GM19043 (cell line): ENCODE measurements around the gene KRT86.

ENCODE experiments used
- ATAC-seq: cut with Tn5 transposase; IDR thresholded peaks from one replicate; pipeline ENCODE4 v1.9.1; 2021; ENCODE audit warnings: low read depth; ENCODE audit not compliant: unreplicated experiment

KRT86 gene

DNA sequence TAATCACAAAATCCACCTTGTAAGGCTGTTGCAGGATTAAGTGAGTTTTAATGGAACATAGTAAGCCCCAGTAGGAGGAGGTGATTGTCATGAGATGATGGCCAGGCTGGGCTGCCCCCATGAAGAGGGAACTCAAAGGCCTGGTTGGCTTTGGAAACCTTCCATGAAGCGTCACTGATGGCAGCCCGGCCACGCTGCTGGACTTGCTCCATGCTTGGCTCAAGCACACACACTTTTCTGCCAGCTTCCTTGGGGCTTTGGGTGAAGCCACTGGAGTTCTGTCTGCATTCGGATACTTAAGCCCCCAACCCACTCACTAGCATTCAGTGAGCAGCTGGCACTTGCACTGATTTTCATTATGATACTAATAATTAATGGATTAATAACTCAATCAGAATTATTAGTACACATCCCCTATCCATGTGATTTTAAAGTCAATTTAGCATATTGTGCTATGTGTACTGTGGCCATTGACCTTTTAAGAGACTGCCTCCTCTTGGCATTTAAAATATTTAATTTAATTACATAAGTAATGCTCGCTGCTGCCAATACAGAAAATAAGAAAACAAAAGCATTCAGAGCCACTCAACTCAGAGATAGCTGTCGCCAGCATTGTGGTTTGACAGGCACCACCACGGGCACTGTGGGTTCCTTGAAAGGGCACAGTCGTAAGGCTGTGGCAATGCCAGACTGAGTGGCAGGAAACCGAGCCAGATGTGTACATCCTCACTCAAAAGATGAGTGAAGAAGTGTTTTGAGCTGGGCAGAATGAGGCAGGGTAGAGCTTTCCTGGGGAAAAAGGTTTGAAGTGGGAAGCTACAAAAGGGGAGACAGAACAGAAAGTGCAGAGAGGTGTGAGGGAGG, 77.0 kb downstream of the KRT86 start:
- ATAC-seq = no peak

GRCh38 chr12:52352951-52353350, 78.5 kb downstream of the KRT86 start:
- ATAC-seq = no peak

- no peak for ATAC-seq
These were observed 79.3 kb downstream of the KRT86 start for GRCh38 chr12:52353766-52354165.

- no peak for ATAC-seq
These were observed 79.8 kb downstream of the KRT86 start for GRCh38 chr12:52354200-52354599.

DNA sequence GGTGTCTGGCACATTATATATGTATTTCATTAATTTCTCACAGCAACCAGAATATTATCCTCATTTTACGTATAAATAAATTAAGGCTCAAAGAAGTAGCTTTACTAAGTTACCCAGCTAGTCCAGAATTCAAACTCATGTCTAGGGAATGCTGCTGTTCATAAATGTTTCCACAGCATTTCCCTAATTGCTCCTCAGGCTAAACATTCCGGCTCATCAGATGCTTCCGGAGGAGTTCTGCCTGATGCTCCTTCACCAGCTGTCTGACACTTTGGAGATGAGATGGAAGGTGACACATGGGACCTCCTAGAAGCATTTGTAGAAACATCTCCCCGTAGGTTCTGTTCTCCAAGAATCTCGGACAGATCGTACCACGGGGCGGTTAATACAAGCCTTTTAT, 80.7 kb downstream of the KRT86 start:
- ATAC-seq = no peak

- no peak for ATAC-seq
These were observed 81.8 kb downstream of the KRT86 start for GRCh38 chr12:52356031-52356761.

DNA sequence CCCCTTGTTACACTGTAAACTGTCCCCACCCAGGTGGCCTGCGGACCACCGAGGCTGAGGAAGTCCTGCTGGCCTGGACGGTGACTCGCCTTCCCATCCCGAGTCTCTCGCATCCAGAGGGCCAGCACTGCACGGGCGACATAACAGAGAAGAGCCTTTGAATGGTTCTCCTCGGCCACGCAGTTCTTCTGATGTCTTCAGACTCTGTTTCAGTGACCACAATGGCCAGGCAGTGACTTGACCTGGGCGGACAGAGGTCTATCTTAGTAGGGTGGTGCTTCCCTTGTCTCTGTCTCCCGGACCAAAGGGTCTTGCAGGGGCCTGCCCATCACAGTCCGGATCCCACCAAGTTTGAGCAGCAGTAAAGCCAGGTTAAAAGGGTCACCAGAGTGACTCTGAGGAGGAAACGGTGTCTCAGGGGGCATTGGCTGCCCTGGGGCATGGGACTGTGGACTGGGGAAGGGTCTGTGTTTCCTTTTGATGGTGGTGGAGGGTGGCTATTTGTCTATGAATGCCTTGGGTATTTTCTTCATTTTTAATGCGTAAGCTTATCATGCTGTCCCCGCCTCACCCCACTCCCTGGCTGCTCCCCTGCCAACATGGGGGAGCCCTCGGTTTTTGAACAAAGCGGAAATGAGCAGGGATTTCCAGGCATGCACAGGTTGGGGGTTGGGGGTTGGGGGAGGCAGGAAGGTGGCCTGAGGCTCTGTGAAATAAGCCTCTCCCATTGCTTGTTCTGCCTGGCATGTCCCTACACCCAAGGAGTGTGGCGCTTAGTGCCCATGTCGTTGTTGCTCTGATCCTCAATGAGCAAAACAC, 82.5 kb downstream of the KRT86 start:
- ATAC-seq = no peak
